BE2C (cell line): ENCODE results near the gene ABLIM2.

Experiments
- DNase-seq: peaks from one replicate; pipeline ENCODE4 v3.0.0-alpha.2; 2020
- H3K27me3 ChIP-seq: fragments of 250-450 bp; sonication (Bioruptor Pico); 2 replicates; pipeline ENCODE4 v1.5.1; 2020; ENCODE audit warnings: mild to moderate bottlenecking
- H3K36me3 ChIP-seq: fragments of 250-450 bp; sonication (Bioruptor Pico); 2 replicates; pipeline ENCODE4 v1.5.1; 2020; ENCODE audit warnings: mild to moderate bottlenecking
- H3K4me1 ChIP-seq: fragments of 250-450 bp; sonication (Bioruptor Pico); 2 replicates; pipeline ENCODE4 v1.5.1; 2020
- H3K4me3 ChIP-seq: 2 replicates; pipeline ENCODE4 v1.5.1; 2011; ENCODE audit warnings: low read depth, low read length
- H3K9me3 ChIP-seq: fragments of 250-450 bp; sonication (Bioruptor Pico); 2 replicates; pipeline ENCODE4 v1.5.1; 2020
- CTCF ChIP-seq: IDR thresholded peaks from 2 replicates; pipeline ENCODE4 v1.5.1; 2012; ENCODE audit warnings: mild to moderate bottlenecking, low read depth, low read length

The ABLIM2 gene

DNA sequence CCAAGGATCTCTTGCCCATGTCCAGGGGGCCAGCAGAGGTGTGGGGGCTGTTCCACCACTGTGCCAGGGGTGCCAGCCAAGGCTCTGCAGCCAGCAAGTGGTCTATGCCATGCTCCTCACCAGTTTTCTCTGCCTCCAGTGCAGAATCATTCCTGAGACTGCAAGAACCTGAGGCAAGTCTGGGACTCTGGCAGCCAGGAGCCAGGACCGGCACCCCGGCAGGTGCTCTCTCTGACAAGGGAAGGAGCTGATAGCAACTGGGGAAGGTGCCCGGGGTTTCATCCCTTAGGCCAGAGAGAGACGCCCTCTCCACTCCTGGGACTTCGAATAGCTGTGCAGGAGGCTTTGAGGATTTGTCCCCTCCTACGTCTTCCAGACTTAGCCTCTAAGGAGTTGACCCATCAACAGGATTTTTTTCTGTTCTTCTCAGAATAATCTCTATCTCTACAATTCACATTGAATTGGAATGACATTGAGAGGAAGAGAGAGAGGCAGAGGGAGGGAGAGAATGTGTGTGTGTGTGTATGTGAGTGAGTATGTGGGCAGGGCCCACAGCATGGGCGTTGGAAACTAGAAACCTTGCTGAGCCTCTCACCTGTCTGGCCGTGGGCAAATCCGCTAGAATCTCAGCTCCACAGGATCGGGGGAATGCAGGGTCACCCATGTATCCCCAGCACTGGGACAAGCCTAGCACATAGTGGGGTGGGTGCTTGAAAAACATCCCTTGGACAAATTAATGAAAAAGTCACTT, 144.5 kb downstream of the ABLIM2 start:
- Histone ChIP-seq H3K36me3 (no peaks in the 10 kb centered on the region), H3K9me3 (no peaks in the 10 kb centered on the region), H3K4me3 (no peak overlapping the region), H3K27me3 (no peaks in the 10 kb centered on the region), H3K4me1 (peaks cover 17% of the 10 kb centered on the region)
- no peak for TF ChIP-seq CTCF
- DNase-seq, result no peak

- no peak for TF ChIP-seq CTCF
- H3K9me3 ChIP-seq, result no peaks in the 10 kb centered on the region
- no peaks in the 10 kb centered on the region; the same call in 1 of the 2 replicates for H3K36me3 ChIP-seq
- no peak for DNase-seq
- no peaks in the 10 kb centered on the region for H3K27me3 ChIP-seq
- H3K4me3 ChIP-seq, result no peak overlapping the region
- peaks cover 17% of the 10 kb centered on the region for H3K4me1 ChIP-seq
Observed at GRCh38 chr4:8012517-8012916, 146.1 kb downstream of the ABLIM2 start.

DNA sequence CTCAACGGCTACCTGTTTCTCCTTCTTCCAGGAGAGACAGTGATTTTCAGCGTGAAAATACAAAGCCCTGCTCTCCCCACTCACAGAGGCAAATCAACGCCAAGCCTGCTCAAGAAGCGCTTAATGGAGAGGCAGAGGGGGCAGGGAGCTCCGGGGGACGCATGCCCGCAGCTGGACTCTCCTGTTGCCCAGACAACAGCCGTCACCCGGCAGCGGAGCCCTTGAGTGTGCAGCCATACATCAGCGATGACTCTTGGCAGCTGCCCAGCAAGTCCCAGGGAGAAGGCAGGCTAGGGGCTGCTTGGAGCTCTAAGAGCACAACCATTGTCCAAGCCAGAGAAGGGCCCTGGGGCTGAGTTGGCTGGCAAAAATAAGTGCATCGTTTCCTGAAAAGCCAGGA, 148.0 kb downstream of the ABLIM2 start:
- DNase-seq, result peak; percentile 99
- no peak for TF ChIP-seq CTCF
- no peaks in the 10 kb centered on the region for H3K9me3 ChIP-seq
- no peaks in the 10 kb centered on the region; the same call in 1 of the 2 replicates for H3K36me3 ChIP-seq
- peaks cover 24% of the 10 kb centered on the region for H3K4me1 ChIP-seq
- no peaks in the 10 kb centered on the region for H3K27me3 ChIP-seq
- H3K4me3 ChIP-seq, result peak overlapping the region; percentile 40

DNA sequence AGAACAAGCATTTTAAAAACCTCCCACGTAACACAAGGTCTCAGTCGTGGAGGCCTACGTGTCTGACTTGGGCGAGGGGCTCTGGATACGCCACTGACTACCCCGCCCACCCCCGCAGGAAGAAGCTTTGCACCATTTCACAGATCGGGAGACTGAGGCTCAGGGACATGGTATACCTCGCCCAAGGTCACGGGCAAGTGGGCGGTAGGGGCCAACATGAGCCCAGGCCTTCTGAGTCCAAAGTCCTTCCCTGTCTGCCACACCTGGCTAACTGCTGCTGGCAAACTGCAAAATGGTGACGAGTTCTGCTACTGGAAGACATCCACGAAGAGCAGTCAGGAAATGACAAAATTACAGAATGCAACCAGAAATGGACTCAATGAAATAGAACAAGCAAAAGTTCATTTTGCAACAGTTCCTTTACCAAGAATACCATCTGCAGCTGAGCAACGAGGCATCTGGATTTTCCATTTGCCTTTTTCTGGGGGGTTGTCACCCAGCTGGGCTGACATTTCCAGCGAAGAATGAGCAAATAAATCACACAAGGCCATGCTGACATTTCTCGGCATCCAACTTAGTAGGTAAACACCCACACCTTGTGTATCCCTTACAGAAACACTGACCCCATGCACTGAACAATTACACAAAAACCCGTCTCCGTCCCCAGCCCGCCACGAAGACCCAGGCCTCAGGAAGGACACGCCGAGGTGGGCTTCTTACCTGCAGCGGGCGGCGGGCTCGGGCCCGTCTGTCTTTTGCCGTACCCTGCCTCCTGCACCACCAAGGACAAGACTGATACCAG, 148.7 kb downstream of the ABLIM2 start:
- TF ChIP-seq CTCF, result no peak
- H3K4me3 ChIP-seq, result peak overlapping the region; percentile 40
- H3K27me3 ChIP-seq, result no peaks in the 10 kb centered on the region
- H3K9me3 ChIP-seq, result no peaks in the 10 kb centered on the region
- no peak for DNase-seq
- H3K36me3 ChIP-seq, result no peaks in the 10 kb centered on the region; the same call in 1 of the 2 replicates
- H3K4me1 ChIP-seq, result peaks cover 27% of the 10 kb centered on the region

DNA sequence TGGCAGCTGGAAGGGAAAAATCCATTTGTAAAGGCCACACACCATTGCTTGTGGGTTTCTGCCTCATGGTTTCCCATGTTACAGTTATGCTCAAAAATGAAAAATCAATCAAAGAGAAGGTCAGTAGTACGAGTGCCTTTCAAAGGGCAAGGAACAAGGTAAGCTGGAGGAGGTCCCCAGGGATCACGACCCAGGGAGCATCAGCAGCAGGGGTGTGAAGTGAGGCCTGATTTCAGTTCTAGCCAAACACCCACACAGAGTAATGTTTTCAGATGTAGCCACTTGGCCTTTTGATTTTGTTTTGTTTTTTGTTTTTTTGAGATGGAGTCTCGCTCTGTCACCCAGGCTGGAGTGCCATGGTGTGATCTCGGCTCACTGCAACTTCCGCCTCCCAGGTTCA, 149.5 kb downstream of the ABLIM2 start:
- TF ChIP-seq CTCF, result no peak
- Histone ChIP-seq H3K4me3 (no peak overlapping the region), H3K27me3 (no peaks in the 10 kb centered on the region), H3K4me1 (peaks cover 27% of the 10 kb centered on the region), H3K36me3 (no peaks in the 10 kb centered on the region; the same call in 1 of the 2 replicates), H3K9me3 (no peaks in the 10 kb centered on the region)
- DNase-seq, result no peak

DNA sequence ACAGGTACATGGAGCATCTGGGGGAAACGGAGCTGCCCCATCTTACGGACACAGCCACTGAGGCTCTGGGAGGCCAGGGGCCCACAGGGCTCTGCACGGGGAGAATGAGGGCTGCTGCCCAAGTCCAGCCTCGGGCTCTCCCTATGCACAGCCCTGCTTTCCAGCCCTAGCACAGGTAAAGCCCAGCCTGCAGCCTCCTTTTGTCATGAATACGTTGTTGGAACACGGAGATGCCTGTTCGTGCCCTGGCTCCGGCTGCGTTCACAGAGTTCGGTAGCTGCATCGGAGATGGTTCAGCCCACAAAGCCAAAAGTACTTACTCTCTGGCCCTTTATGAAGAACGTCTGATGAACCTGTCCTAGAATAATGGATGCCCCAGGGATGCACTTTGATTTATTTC, 150.2 kb downstream of the ABLIM2 start:
- no peak for TF ChIP-seq CTCF
- no peaks in the 10 kb centered on the region for H3K27me3 ChIP-seq
- DNase-seq, result no peak

More for the DNA sequence above, 150.2 kb downstream of the ABLIM2 start:
- no peak overlapping the region for H3K4me3 ChIP-seq
- peaks cover 27% of the 10 kb centered on the region for H3K4me1 ChIP-seq
- no peaks in the 10 kb centered on the region for H3K9me3 ChIP-seq
- no peaks in the 10 kb centered on the region; the same call in 1 of the 2 replicates for H3K36me3 ChIP-seq
